Endometrium (tissue), 2 donors: ENCODE measurements around the gene BBS9.

Experiments
- FAIRE-seq: peaks from 2 replicates; lab custom pipeline; 2012; peaks lifted over from hg19 to GRCh38; lab: Jason Lieb, UNC
- donor health status: control.
- donor health status: control.

BBS9 gene

GRCh38 chr7:33650828-33651227 lies 521.5 kb downstream of the BBS9 start:
- FAIRE-seq, result peak; percentile 87

- no peak for FAIRE-seq
Measured at GRCh38 chr7:33651998-33652515, 522.7 kb downstream of the BBS9 start.

GRCh38 chr7:33654676-33655075 lies 525.3 kb downstream of the BBS9 start:
- no peak for FAIRE-seq
